Adrenal gland (tissue), 5 donors: Measurements from ENCODE around the gene JADE2.

ENCODE experiments used
- CTCF ChIP-seq, 6 experiments: fragments of 450-650 bp in 4 of 6; fragments of 200-600 bp in 2 of 6; sonication (generic) in 1 of 6; IDR thresholded peaks; 1 replicate in 5 of 6; 2 replicates in 1 of 6; pipeline versions ENCODE4 v1.5.1 to v1.8.0; 2016 to 2021; ENCODE audit warnings: antibody characterized with exemption in 6 of 6, mild to moderate bottlenecking in 2 of 6, moderate library complexity in 1 of 6
- POLR2A ChIP-seq, 2 donors: fragments of 450-650 bp; IDR thresholded peaks; one replicate each; pipeline ENCODE4 v1.6.1; 2017; ENCODE audit warnings: antibody characterized with exemption in 2 of 2, mild to moderate bottlenecking in 2 of 2, moderate library complexity in 1 of 2
- donor health status: DM: no; HTN: no; CAD: no.

- no peak for TF ChIP-seq CTCF (IDR thresholded peaks at IDR 0.05)
- no peak for TF ChIP-seq POLR2A (IDR thresholded peaks at IDR 0.05)
Observed at GRCh38 chr5:134549714-134550113, 24.2 kb downstream of the JADE2 start.
